RCC 7860 (cell line): ENCODE measurements around the gene PDE3A.
"Not testable (repeated sequence)": the region's sequence is repeated elsewhere in the genome, so short reads cannot be mapped to it uniquely, and the experiment has no call there.

Source experiments
- DNase-seq: peaks from one replicate; pipeline ENCODE4 v3.0.0-alpha.2; 2015; ENCODE audit warnings: low spot score
- FAIRE-seq: peaks from 2 replicates; lab custom pipeline; 2012; peaks lifted over from hg19 to GRCh38; lab: Jason Lieb, UNC

PDE3A gene

DNA sequence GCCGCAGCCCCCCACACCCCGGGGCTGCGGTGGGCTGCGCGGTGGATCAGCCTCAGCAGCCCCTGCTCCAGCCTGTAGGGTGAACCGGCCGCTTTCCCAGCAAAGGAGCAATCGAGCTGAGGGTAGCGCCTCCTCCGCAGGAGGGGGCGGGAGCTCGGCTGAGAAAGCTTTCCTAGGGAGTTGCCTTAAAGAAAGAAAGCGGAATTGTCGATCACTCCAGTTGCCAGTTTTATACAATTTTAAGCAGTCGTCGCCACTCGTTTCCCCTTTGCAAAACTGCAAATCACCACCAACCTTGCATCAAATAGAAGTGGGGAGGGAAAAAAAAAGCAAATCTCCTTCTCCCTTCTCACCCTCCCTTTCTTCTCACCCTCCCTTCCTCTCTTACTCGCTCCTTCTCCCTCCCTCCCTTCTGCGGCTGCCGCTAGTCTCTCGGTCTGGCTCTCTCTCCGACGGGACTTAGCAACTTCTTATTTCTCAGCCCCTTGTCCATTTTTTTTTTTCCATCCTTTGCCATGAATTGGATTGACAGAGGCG is at the start of gene PDE3A:
TSS of gene PDE3A (plus strand) at position 424 of the 537 bp plus-strand sequence. CDS start 748 bp downstream, outside the sequence.
- FAIRE-seq, result no peak
- no peak for DNase-seq

DNA sequence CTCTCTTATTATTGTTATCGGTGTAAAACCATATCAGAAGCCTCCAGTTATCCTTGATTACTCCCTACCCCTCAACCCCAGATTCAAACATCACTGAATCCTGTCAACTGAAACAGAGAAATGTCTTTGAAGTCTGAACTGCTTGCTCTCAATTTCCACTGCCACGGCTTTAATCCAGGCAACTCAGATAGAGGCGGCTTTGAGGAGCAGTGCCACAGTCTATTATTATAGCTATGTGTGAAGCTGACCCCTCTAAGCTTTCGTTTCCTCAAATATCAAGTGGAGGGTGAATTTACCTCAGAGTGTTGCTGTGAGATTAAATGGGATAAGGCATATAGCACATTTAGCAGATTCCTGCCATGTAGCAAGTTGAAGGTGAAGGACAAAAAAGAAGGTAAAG is 49.0 kb upstream of the PDE3A start:
- no peak for DNase-seq
- no peak for FAIRE-seq

GRCh38 chr12:20320552-20320951 is 47.8 kb upstream of the PDE3A start:
- FAIRE-seq (no peak), DNase-seq (no peak)

DNA sequence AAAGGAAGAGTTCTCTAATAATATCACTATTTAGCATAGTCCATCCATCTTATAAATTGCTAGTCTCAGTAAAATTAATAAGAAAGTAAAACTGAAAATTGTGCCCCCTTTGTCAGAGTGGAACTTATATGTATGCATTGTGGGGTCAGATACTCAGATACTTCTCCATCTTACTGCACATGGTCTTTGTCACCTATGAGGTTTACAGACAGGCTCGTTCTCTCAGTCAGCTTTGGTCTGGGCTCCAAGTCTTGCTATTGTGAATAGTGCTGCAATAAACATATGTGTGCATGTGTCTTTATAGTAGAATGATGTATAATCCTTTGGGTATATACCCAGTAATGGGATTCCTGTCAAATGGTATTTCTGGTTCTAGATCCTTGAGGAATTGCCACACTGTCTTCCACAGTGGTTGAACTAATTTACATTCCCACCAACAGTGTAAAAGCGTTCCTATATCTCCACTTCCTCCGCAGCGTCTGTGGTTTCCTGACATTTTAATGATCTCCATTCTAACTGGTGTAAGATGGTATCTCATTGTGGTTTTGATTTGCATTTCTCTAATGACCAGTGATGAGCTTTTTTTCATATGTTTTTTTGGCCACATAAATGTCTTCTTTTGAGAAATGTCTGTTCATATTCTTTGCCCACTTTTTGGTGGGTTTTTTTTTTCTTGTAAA is 37.4 kb upstream of the PDE3A start:
- FAIRE-seq, DNase-seq: not testable (repeated sequence)

- no peak for FAIRE-seq
- DNase-seq, result no peak
Measured at GRCh38 chr12:20339060-20339459, 29.3 kb upstream of the PDE3A start.

GRCh38 chr12:20342111-20342510 is 26.2 kb upstream of the PDE3A start:
- no peak for FAIRE-seq
- DNase-seq, result no peak

- DNase-seq (no peak), FAIRE-seq (no peak)
Measured at GRCh38 chr12:20345866-20346265, 22.5 kb upstream of the PDE3A start.

DNA sequence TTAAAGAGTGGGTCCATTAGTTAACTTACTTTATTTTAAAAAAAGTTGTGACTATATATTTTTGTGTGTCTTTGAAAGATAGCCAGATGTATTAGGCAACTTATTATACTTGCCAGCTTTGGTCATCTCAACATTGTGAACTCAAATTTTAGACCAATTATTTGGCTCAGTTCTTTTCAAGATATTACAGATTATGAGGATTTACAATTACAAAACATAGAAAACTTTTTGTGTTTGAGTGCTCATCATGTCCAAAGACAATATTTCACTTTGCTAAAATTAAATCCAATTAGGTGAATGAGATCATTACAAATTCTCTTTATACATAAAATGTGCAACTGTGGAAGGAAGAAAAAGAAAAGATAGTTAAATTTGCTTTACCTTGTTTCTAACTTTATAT is 18.3 kb upstream of the PDE3A start:
- DNase-seq (no peak), FAIRE-seq (no peak)

GRCh38 chr12:20350495-20350894 is 17.8 kb upstream of the PDE3A start:
- no peak for FAIRE-seq
- no peak for DNase-seq

- FAIRE-seq (no peak), DNase-seq (no peak)
Measured at GRCh38 chr12:20351406-20351805, 16.9 kb upstream of the PDE3A start.

- FAIRE-seq (no peak), DNase-seq (no peak)
Measured at GRCh38 chr12:20356048-20356447, 12.3 kb upstream of the PDE3A start.

DNA sequence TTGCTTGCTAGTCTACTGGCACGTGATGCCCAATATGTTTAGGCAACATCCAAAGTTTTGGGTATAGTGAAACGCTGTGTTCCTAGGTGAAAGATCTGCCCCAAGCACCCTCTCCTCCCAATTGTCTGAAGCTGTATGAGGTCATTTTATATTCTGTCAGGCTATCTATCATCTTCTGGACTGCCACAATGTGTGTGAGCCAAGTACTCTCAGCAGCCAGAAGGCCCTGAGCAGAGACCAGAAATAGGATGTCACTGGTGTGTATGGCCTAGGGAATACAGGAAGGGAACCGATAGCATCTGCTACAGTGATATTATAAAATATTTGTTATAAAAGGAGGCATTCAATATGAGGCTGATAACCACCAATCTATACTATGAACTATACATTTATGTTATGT is 7.9 kb upstream of the PDE3A start:
- no peak for DNase-seq
- no peak for FAIRE-seq

DNA sequence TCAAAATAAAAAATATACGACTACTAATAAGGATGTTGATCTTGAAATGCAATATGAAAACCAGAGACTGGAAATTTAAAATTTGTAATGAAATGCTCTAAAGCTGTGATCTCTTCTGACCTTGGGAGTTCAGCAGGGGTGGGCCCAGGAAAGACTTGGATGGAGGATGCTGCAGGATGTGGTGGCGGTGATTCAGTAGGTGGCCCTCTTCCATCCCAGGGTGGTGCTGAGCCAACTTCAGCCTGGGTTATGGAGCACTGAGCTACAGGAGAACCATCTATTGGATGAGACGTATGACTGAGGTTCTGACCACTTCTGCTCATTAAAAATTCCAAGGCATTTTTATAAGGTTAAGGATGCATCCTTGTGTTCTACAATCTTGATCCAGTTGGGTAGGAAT is 6.9 kb upstream of the PDE3A start:
- FAIRE-seq (no peak), DNase-seq (no peak)

DNA sequence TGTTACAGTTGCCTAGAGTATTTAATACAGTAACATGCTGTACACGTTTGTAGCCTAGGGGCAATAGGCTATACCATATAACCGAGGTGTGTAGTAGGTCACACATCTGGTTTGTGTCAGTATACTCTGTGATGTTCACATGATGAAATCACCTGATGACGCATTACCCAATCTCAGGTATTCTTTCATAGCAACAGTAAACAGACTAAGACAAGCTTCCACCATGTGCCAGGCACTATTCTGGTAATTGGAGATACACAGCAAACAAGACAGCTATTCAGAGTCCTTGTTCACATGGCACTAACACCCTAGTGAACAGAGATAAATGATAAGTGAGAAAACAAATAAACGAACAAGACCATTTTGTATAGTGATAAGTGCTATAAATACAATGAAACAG is 3.8 kb upstream of the PDE3A start:
- no peak for DNase-seq
- no peak for FAIRE-seq

DNA sequence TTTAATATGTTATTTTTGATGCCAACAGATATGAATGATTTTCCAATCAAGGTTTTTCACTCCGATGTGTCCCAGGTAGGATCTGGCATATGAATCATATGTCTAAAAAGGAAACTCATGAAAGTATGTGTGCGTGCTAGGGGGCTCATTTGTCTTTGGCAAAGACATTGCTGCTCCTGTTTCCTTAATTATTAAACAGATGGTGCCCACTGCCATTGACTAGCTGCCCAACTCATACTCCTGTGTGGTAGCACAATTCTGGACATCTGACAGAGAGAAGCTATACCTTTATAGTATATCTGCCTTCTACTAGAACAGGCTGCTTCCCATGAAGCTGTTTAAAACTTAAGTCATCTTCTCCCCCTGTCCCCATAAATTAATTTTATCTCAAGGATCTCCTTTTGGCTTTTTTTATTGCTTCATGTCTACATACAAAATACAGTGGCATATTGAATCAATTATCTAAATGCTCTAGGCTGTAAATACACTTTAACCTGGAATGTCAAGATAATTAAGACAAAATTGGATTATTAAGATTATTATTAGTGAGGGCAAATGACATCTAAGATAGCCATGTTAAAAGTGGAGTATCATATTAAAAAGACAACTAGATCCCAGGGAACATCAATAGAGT is 1.4 kb upstream of the PDE3A start:
- FAIRE-seq, result no peak

DNA sequence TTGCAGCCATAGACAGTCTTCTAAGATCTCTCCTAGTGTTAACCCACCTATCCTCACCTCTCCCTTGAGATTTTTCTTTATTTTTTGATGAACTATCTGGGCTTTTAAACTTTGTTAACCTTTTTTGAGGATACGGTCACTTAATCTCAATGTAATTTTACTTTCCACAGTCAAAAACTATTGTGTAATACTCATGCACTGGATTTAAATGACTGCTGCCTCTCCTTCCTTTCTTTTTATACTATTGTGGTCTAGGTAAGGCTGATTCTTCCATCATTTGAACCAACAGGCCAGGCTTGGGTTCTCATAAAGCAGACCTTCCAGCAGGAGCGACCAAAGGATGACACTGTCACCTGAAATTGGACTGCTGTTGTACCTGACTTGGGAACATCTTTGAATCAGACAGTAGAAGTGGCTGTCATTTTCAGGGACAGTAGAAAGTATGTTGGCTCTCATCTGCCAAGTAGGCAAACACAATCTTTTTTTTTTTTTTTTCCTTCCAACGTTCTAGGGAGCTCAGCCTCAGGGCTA is 689 bp upstream of the PDE3A start:
- FAIRE-seq (no peak), DNase-seq (no peak)

More for the DNA sequence above, 1.4 kb upstream of the PDE3A start:
- DNase-seq, result no peak

DNA sequence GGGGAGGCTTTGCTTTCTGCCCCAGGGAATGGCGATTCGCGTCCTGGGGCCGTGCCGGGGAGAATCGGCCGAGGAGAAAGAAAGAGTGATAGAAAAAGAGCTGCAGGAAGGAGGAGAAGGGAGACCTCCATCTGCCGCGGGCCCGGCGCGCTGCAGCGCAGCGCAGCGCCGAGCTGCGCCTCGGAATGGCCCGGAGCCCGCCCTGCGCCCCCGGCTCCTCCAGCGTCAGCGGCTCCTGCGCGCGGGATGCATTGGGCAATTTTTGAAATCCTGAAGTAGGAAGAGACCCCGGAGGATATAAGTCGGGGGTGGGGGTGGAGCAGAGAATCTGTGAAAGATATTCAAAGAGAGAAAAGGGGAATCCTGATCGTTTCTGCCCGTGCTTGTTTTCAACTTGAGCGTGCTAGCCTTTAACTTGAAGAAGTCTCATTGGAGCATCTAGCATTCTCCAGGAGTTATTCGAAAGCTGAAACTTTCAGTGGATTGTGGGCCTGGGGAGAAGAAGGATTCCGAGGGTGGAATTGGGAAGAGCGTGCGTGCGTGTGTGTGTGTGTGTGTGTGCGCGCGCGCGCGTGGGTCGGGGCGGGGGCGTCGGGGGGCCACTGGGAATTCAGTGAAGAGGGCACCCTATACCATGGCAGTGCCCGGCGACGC is 441 bp downstream of the PDE3A start:
- no peak for FAIRE-seq
- no peak for DNase-seq

GRCh38 chr12:20369305-20370013 is 1.1 kb downstream of the PDE3A start:
- no peak for DNase-seq
- FAIRE-seq, result no peak

- DNase-seq, result no peak
- FAIRE-seq, result no peak
Measured at GRCh38 chr12:20370014-20370386, 1.7 kb downstream of the PDE3A start.

GRCh38 chr12:20370866-20371519 is 2.7 kb downstream of the PDE3A start:
- no peak for FAIRE-seq
- DNase-seq, result no peak
